Mesenchymal stem cell (in vitro differentiated cells and primary cell): Measurements from ENCODE around the gene GRAP.

Source experiments
- DNase-seq: peaks from one replicate; pipeline ENCODE4 v3.0.0-alpha.2; 2013
- H2AFZ ChIP-seq: one replicate; pipeline ENCODE4 v1.6.1; 2013; ENCODE audit warnings: low read depth, mild to moderate bottlenecking, control low read depth, inconsistent platforms, low read length, moderate library complexity
- H2AK5ac ChIP-seq: 2 replicates; pipeline ENCODE4 v1.6.1; 2013; ENCODE audit warnings: low read length, moderate library complexity, mild to moderate bottlenecking, inconsistent platforms; ENCODE audit not compliant: severe bottlenecking
- H2BK120ac ChIP-seq: one replicate; pipeline ENCODE4 v1.6.1; 2013; ENCODE audit warnings: low read depth, mild to moderate bottlenecking, inconsistent platforms, low read length, moderate library complexity
- H2BK12ac ChIP-seq, 2 experiments: one replicate each; pipeline ENCODE4 v1.6.1; 2013; ENCODE audit warnings: inconsistent platforms in 2 of 2, low read length in 2 of 2, mild to moderate bottlenecking in 2 of 2, moderate library complexity in 2 of 2, control low read depth in 1 of 2
- H2BK15ac ChIP-seq: one replicate; pipeline ENCODE4 v1.6.1; 2013; ENCODE audit warnings: mild to moderate bottlenecking, low read depth, inconsistent platforms; ENCODE audit not compliant: poor library complexity, severe bottlenecking
- H2BK5ac ChIP-seq: 2 replicates; pipeline ENCODE4 v1.6.1; 2013; ENCODE audit warnings: low read depth, mild to moderate bottlenecking, low read length, control low read depth, inconsistent platforms; ENCODE audit not compliant: poor library complexity, severe bottlenecking
- H3K14ac ChIP-seq, 2 experiments: one replicate each; pipeline ENCODE4 v1.6.1; 2013; ENCODE audit warnings: inconsistent platforms in 2 of 2, low read length in 2 of 2, control low read depth in 1 of 2, mild to moderate bottlenecking in 1 of 2, moderate library complexity in 1 of 2
- H3K18ac ChIP-seq, 2 experiments: one replicate each; pipeline ENCODE4 v1.6.1; 2013; ENCODE audit warnings: inconsistent platforms in 2 of 2, low read length in 2 of 2, control low read depth in 1 of 2, low read depth in 1 of 2, mild to moderate bottlenecking in 1 of 2
- H3K23ac ChIP-seq, 2 experiments: one replicate each; pipeline ENCODE4 v1.6.1; 2013; ENCODE audit warnings: inconsistent platforms in 2 of 2, low read length in 2 of 2, mild to moderate bottlenecking in 2 of 2, moderate library complexity in 2 of 2, control low read depth in 1 of 2
- H3K27ac ChIP-seq: 2 replicates; pipeline ENCODE4 v1.5.1; 2013; ENCODE audit warnings: mild to moderate bottlenecking, moderate library complexity, low read length, control low read depth, inconsistent platforms; ENCODE audit not compliant: poor library complexity, severe bottlenecking
- H3K27me3 ChIP-seq, 2 experiments: 2 replicates each; pipeline versions ENCODE4 v1.6.1 to v1.7.0; 2013; ENCODE audit warnings: low read length in 2 of 2, mild to moderate bottlenecking in 2 of 2, moderate library complexity in 2 of 2, control low read depth in 1 of 2, inconsistent platforms in 1 of 2; ENCODE audit not compliant: control insufficient read depth in 1 of 2, insufficient read depth in 1 of 2
- H3K36me3 ChIP-seq, 2 experiments: 2 replicates each; pipeline versions ENCODE4 v1.6.1 to v1.7.0; 2013; ENCODE audit warnings: low read length in 2 of 2, control low read depth in 1 of 2, inconsistent platforms in 1 of 2, low read depth in 1 of 2, mild to moderate bottlenecking in 1 of 2; ENCODE audit not compliant: insufficient read depth in 2 of 2, control insufficient read depth in 1 of 2
- H3K4ac ChIP-seq, 2 experiments: one replicate each; pipeline ENCODE4 v1.6.1; 2013; ENCODE audit warnings: inconsistent platforms in 2 of 2, low read length in 2 of 2, mild to moderate bottlenecking in 2 of 2, moderate library complexity in 2 of 2, control low read depth in 1 of 2, low read depth in 1 of 2
- H3K4me1 ChIP-seq: 2 replicates; pipeline ENCODE4 v1.6.1; 2013; ENCODE audit warnings: low read depth, low read length, control low read depth; ENCODE audit not compliant: control insufficient read depth, insufficient read depth
- H3K4me2 ChIP-seq: 2 replicates; pipeline ENCODE4 v1.6.1; 2013; ENCODE audit warnings: low read length, mild to moderate bottlenecking, inconsistent platforms; ENCODE audit not compliant: poor library complexity, severe bottlenecking
- H3K4me3 ChIP-seq, 2 experiments: 2 replicates each; pipeline versions ENCODE4 v1.5.1 to v1.7.0; 2013; ENCODE audit warnings: low read length in 2 of 2, mild to moderate bottlenecking in 2 of 2, control low read depth in 1 of 2, low read depth in 1 of 2; ENCODE audit not compliant: insufficient read depth in 1 of 2
- H3K79me1 ChIP-seq: replicated peaks from 2 replicates; pipeline ENCODE4 v1.6.1; 2013; ENCODE audit warnings: mild to moderate bottlenecking, control low read depth, low read length, inconsistent platforms; ENCODE audit not compliant: poor library complexity, severe bottlenecking
- H3K9ac ChIP-seq: 2 replicates; pipeline ENCODE4 v1.7.0; 2013; ENCODE audit warnings: mild to moderate bottlenecking, low read length, moderate library complexity
- H3K9me3 ChIP-seq: 2 replicates; pipeline ENCODE4 v1.7.0; 2013; ENCODE audit warnings: mild to moderate bottlenecking, low read length; ENCODE audit not compliant: control insufficient read depth
- H4K8ac ChIP-seq: one replicate; pipeline ENCODE4 v1.6.1; 2013; ENCODE audit warnings: inconsistent platforms, mild to moderate bottlenecking, low read length, moderate library complexity
- H4K91ac ChIP-seq: one replicate; pipeline ENCODE4 v1.6.1; 2013; ENCODE audit warnings: mild to moderate bottlenecking, low read length, inconsistent platforms
- WGBS: methylation state at CpG from one replicate; pipeline ENCODE4 v1.1.7; 2013; ENCODE audit warnings: mixed read lengths; 5-methylcytosine and 5-hydroxymethylcytosine counted together

Gene GRAP

DNA sequence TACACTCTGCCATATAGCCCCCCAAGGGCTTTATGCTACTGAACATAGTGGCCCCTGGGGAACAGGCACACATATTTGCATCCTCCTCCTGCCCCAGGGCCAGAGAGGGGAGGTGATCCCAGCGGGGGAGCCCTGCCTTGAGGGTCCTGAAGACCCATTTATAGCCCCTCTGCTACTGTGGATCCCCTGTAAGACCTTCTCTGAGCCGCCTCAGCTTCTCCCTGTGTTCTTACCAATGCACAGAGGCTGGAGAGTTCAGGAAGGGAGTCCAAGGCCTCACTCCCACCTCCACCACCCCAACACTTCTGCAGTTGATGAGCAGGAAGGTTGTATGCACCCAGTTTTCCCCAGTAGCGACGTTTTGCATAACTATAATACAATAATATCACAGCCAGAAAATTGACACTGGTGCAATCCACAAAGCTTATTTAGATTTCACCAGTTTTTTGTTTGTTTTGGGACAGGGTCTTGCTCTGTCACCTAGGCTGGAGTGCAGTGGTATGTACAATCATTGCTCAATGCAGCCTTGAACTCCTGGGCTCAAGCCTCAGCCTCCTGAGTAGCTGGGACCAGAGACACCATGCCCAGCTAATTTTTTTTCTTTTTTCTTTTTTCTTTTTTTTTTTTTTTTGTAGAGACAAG is 40.8 kb downstream of the GRAP start:
- peaks cover 3 to 8% of the 10 kb centered on the region in 2 experiments for H3K36me3 ChIP-seq
- no peak overlapping the region for H2BK120ac ChIP-seq
- no peak overlapping the region for H3K18ac ChIP-seq
- H3K79me1 ChIP-seq = peaks cover 13% of the 10 kb centered on the region
- H2AK5ac ChIP-seq = no peak overlapping the region
- H4K91ac ChIP-seq = peak overlapping the region; percentile 7
- no peak overlapping the region for H2BK5ac ChIP-seq
- no peak overlapping the region for H3K4ac ChIP-seq
- H3K4me1 ChIP-seq = peaks cover 35% of the 10 kb centered on the region
- no peak overlapping the region for H3K9ac ChIP-seq
- whole genome bisulfite sequencing = 86% methylated on average over 2 of the region's 4 CpGs
- no peak overlapping the region for H3K14ac ChIP-seq
- H4K8ac ChIP-seq = no peak overlapping the region
- H3K27ac ChIP-seq = no peak overlapping the region
- H3K4me2 ChIP-seq = no peak overlapping the region
- no peak overlapping the region for H3K23ac ChIP-seq
- H2BK15ac ChIP-seq = no peak overlapping the region
- H3K9me3 ChIP-seq = no peaks in the 10 kb centered on the region
- H3K4me3 ChIP-seq = no peak overlapping the region
- DNase-seq = no peak
- no peak overlapping the region for H2AFZ ChIP-seq
- H3K27me3 ChIP-seq = no peaks in the 10 kb centered on the region
- no peak overlapping the region for H2BK12ac ChIP-seq

DNA sequence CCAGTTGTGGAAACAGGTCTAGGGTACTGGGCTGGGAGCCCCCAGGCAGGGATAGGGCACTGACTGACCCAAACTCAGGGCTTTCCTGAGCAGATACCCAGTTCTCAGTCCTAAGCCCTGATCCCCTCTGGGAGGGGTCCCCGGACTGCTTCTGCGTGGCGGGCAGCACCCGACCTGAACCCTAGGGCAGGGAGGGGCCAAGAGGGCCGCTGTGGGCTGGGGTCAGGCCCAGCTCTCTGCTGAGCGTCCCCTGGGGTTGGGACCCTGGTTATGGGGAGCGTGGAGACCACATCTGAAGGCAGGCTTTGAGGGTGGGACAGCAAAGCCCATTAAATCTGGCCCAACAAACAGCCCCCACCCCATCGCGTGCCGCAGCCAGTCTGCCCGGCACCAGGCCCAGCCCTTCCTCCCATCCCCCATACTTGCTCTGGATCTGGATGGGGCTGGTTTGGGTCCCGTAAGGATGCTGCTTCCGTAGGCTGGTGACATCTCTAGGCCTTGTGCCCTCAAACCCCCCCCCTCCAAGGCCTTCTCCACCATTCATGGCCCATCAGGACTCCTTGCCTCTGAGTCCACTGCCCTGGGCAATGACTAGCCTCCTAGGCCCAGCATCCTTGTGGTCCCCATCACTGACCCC is 41.5 kb downstream of the GRAP start:
- Histone ChIP-seq H3K27ac (no peak overlapping the region), H4K91ac (peak overlapping the region; percentile 68), H2BK12ac (peak overlapping the region; percentile 22 to 60), H2BK120ac (no peak overlapping the region), H3K23ac (no peak overlapping the region), H4K8ac (peak overlapping the region; percentile 85), H3K79me1 (peaks cover 16% of the 10 kb centered on the region), H2BK5ac (no peak overlapping the region), H3K36me3 (peaks cover 3 to 14% of the 10 kb centered on the region in 2 experiments), H3K14ac (no peak overlapping the region), H2AFZ (peak overlapping the region; percentile 62), H3K4me3 (peak overlapping the region; percentile 64 to 72), H3K18ac (peak overlapping the region; percentile 23 to 86), H2BK15ac (peak overlapping the region; percentile 77), H3K4ac (peak overlapping the region; percentile 21 to 63), H2AK5ac (peak overlapping the region; percentile 71), H3K9me3 (no peaks in the 10 kb centered on the region), H3K27me3 (no peaks in the 10 kb centered on the region), H3K9ac (peak overlapping the region; percentile 86), H3K4me1 (peaks cover 41% of the 10 kb centered on the region), H3K4me2 (peak overlapping the region; percentile 86)
- DNase-seq = no peak
- 84% methylated on average over 12 of the region's 13 CpGs for WGBS

DNA sequence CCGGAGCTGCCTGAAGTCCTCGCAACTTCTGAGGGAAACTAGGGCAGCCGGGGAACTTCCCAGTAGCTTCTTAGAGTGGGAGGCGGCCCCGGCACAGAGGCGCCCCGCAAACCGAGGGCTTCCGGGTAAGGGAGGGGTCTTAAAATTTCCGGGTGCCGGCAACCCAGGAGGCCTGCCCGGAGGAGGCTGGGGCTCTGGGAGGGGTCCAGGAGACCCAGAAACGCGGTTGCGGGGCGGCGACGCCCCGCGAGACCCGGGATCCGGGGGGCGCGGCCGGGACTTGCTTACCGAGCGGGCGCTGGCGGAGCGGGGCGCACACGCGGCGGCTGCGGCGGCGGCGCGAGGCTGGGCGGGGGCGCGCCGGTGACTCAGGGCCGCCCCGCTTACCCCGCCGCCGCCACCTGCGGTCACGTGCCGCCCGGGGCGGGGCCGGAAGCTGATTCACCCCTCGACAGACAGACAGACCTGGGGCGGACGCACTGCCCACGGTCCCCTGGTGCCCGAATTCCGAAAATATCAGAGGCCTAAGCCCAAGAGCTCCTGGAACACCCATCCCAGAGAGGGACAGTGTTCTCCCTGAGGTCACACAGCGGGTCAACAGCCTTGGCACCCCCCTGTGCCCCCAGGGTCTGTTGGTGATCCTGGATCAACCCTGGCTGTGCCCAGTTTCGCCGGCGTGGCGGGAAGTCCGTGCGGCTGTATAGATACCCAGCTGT is 42.2 kb downstream of the GRAP start, which contains the start of gene FAM83G:
Gene FAM83G, minus strand, starts transcription at position 344 of the 716 bp plus-strand sequence. CDS start 723 bp downstream, outside the sequence.
- no peaks in the 10 kb centered on the region for H3K9me3 ChIP-seq
- peak; percentile 69 for DNase-seq
- H3K4me2 ChIP-seq = peak within 1 kb of the TSS; percentile 86
- peak within 1 kb of the TSS; percentile 39 for H2BK120ac ChIP-seq
- peak within 1 kb of the TSS; percentile 23 to 86 for H3K18ac ChIP-seq
- 11% methylated on average over 56 of the region's 67 CpGs for WGBS
- H3K14ac ChIP-seq = peak within 1 kb of the TSS in 1 of 2 experiments; percentile 69
- H2AFZ ChIP-seq = peak within 1 kb of the TSS; percentile 70
- H3K4me1 ChIP-seq = peaks cover 47% of the 10 kb centered on the region
- peak within 1 kb of the TSS; percentile 86 for H3K9ac ChIP-seq
- peaks cover 3 to 17% of the 10 kb centered on the region in 2 experiments for H3K36me3 ChIP-seq
- peak within 1 kb of the TSS in 1 of 2 experiments; percentile 16 for H3K23ac ChIP-seq
- H4K8ac ChIP-seq = peak within 1 kb of the TSS; percentile 87
- peak within 1 kb of the TSS; percentile 71 for H2AK5ac ChIP-seq
- peaks cover 20% of the 10 kb centered on the region for H3K79me1 ChIP-seq
- H4K91ac ChIP-seq = peak within 1 kb of the TSS; percentile 73
- peak within 1 kb of the TSS; percentile 32 for H3K27ac ChIP-seq
- H3K4ac ChIP-seq = peak within 1 kb of the TSS; percentile 36 to 79
- H3K4me3 ChIP-seq = peak within 1 kb of the TSS; percentile 64 to 77
- peak within 1 kb of the TSS; percentile 22 to 60 for H2BK12ac ChIP-seq
- no peaks in the 10 kb centered on the region for H3K27me3 ChIP-seq
- no peak within 1 kb of the TSS for H2BK5ac ChIP-seq
- peak within 1 kb of the TSS; percentile 77 for H2BK15ac ChIP-seq
